Measurements from ENCODE around the gene ANGPTL7.

DNA sequence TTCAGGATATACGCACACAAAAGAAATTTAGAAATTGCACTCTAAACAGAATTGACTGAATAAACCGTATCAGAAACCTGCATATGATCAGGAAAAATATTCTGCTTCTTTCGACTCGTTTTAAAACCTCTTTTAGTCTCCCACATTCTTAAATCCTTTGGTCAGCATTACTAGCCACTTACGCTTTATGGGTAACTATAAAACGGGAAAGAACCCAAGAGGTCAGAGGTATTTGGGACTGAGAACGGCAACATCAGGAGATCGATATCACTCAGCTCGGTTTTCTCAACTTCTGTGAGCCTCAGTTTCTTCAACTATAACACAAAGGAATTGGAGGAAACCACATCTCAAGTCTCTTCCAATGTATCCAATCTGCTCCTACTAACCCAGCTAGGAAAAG lies 36.4 kb upstream of the ANGPTL7 start:
- TF ChIP-seq, protein P1, sequence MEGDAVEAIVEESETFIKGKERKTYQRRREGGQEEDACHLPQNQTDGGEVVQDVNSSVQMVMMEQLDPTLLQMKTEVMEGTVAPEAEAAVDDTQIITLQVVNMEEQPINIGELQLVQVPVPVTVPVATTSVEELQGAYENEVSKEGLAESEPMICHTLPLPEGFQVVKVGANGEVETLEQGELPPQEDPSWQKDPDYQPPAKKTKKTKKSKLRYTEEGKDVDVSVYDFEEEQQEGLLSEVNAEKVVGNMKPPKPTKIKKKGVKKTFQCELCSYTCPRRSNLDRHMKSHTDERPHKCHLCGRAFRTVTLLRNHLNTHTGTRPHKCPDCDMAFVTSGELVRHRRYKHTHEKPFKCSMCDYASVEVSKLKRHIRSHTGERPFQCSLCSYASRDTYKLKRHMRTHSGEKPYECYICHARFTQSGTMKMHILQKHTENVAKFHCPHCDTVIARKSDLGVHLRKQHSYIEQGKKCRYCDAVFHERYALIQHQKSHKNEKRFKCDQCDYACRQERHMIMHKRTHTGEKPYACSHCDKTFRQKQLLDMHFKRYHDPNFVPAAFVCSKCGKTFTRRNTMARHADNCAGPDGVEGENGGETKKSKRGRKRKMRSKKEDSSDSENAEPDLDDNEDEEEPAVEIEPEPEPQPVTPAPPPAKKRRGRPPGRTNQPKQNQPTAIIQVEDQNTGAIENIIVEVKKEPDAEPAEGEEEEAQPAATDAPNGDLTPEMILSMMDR (IDR thresholded peaks at IDR 0.05) = no peak
- TF ChIP-seq POLR2A (IDR thresholded peaks at IDR 0.05) = no peak
